GM19328 (cell line): ENCODE measurements around the gene CD68.
"Not testable (repeated sequence)": the region's sequence is repeated elsewhere in the genome, so short reads cannot be mapped to it uniquely, and the experiment has no call there.

ENCODE experiments used
- ATAC-seq: cut with Tn5 transposase; IDR thresholded peaks from one replicate; pipeline ENCODE4 v1.9.1; 2021; ENCODE audit warnings: mild to moderate bottlenecking, moderate library complexity; ENCODE audit not compliant: unreplicated experiment

CD68 gene

DNA sequence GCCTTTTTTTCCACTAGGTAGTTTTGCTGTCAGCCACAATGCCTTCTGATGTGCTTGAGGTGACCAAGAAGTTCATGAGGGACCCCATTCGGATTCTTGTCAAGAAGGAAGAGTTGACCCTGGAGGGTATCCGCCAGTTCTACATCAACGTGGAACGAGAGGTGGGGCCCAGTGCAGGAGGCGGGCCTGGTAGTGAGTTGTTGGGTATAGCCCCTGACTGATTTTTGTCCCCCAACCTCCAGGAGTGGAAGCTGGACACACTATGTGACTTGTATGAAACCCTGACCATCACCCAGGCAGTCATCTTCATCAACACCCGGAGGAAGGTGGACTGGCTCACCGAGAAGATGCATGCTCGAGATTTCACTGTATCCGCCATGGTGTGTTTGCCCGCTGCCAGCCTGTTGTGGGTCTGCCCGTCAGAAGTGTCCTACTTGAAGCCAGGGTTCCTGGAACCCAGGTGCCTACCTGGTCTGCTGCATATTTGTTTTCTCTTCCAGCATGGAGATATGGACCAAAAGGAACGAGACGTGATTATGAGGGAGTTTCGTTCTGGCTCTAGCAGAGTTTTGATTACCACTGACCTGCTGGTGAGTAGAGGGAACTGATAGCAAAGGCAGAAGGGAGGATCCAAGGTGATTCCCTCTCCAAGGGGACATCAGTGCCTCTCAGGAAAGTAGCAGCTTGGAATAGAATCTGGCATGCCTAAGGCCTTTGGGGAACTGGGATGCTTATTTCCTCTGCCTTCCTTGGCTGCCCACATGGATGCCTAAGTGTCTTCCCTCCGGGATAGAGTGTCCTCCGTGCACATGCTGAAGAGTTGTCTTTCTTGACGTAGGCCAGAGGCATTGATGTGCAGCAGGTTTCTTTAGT, 1.9 kb upstream of the CD68 start:
- ATAC-seq: no peak

DNA sequence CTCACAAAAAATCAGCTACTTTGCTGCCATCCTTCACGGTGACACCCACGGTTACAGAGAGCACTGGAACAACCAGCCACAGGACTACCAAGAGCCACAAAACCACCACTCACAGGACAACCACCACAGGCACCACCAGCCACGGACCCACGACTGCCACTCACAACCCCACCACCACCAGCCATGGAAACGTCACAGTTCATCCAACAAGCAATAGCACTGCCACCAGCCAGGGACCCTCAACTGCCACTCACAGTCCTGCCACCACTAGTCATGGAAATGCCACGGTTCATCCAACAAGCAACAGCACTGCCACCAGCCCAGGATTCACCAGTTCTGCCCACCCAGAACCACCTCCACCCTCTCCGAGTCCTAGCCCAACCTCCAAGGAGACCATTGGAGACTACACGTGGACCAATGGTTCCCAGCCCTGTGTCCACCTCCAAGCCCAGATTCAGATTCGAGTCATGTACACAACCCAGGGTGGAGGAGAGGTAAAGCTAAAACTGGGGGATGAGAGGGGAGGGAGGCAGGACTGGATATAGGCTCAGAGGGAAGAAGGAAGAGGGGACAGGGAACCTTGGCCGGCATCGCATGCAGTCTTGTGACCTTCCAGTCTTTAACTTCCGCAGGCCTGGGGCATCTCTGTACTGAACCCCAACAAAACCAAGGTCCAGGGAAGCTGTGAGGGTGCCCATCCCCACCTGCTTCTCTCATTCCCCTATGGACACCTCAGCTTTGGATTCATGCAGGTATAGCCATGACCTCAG, 581 bp downstream of the CD68 start:
- peak; percentile 3 for ATAC-seq

GRCh38 chr17:7580604-7581575, 1.5 kb downstream of the CD68 start:
- no peak for ATAC-seq

DNA sequence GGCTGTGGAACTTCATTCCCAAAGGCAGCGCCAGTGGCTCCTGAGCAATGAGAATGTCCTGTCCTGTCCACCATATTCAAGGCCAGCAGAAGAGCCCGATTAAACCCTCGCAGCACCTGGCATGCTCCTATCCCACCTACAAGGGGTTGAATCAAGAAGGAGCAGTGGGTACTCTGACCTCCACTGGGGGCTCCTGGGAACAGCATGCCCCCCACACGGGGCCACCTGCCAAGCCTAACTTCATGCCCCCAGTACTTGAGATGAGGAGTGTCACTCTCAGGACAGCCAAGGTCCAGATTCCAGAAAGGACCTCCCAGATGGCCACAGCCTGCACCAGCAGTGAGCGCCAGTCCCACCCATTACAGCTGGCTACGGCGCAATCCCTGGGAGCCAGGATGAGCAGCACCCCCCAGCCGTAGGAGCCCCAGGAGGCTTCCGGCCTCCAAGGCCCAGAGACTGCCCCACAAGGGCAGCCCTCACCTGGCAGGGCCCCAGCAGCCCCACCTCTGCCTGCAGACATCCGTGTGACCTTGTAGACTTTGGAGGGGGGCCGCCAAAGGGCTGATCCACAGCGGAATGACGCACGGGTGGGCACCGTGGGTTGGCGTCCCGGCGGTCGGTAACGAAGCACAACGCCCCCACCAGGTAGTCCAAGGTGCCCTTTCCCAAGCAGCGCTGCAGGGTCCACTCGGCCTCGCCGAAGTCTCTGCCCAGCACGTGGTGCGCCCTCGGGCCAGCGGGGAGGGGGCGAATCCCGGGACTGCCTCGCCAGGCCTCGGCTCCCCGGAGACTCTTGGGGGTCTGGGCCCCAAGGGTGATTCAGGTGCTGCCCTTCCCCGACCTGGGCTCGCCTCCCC, 3.2 kb downstream of the CD68 start:
- no peak for ATAC-seq

DNA sequence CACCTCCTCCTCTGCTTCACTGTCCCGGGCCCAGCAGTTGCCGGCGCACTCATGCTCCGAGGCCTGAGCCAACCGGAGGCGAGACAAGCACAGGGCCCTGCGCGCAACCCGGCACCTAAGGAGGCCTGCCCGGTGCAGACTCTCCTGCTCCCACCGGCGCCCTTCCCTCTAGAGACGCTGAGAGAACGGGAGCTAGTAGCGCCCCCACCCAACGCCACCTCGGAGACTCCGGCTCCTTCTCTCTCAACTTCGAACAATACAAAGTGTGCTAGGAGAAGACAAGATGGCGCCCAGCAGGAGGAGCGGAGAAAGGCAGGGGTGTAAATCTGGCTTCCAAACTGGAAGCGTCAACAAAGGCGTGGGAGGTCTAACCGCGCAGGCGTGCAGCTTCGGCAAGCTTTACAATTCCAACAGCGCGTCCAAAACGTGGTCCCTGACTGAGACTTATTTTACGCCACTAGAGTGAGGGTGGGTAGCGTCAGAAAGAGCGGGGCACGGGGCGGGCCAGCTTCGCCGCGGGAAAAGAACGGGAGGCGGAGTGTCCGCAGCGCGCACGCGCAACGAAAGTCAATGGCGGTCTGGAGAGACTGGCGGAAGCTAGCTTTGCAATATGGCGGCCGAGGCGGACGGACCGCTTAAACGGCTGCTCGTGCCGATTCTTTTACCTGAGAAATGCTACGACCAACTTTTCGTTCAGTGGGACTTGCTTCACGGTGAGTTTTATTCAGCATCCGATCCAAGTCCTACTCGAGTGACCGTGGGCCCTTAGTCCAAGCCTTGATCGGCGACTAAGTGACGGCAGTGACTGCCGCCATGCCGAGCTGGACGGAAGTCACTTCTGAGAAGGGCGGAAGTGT, 4.0 kb downstream of the CD68 start, which contains the start of gene MPDU1:
Gene MPDU1, plus strand, starts transcription at position 600 of the 857 bp plus-strand sequence. Its CDS starts 11 bp downstream, at position 611.
- peak; percentile 53 for ATAC-seq

DNA sequence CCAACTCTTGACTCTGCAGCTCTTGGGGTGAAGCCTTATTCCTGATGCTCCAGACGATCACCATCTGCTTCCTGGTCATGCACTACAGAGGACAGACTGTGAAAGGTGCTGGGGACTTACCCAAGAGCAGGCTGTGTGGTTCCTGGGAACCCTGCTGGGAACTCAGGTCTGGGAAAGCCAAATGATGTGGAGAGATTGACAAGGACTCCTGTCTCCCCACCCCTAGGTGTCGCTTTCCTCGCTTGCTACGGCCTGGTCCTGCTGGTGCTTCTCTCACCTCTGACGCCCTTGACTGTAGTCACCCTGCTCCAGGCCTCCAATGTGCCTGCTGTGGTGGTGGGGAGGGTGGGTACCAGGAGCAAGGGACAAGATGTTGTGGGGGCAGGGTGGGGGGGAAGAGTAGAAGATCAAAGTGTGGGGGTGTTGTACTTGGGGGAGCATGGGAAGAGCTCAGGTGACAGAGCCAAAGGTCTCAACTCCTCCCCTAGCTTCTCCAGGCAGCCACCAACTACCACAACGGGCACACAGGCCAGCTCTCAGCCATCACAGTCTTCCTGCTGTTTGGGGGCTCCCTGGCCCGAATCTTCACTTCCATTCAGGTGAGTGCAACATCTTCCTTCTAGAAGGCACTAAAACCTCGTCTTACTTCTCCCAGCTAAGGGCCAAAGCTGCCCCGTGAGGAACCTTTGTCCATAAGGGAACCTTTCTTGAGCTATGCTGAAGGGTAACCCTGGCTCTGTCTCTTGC, 7.4 kb downstream of the CD68 start:
- ATAC-seq: no peak

DNA sequence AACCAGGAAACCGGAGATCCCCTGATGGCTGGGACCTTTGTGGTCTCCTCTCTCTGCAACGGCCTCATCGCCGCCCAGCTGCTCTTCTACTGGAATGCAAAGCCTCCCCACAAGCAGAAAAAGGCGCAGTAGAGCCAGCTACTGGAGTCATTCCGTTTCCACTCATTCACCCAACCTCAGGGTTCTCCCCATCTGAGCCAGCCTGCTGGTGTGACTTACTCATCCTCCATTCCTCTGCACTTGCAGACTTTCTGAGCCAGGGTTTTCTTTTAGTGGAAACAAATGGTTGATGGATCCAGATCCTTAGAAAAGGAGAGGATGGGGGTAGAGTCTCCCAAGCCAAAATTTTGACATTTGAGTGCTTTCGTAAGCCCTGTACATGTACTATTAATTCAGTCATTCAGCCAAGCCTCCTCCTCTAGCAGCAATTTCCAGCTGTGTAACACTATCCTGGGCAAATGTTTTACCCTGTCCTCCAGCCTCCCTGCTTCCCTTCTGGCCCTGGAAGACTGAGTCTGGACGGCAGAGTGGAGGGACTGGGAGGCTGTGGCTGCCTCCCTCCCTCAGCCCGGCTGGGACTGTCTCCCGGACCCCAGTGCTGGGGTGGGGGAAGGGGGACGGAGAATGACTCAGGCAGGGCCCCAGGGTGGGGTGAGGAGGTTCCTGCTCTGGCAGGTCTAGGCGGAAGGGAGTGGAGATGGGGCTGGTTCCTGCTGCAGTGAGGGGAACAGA, 8.1 kb downstream of the CD68 start:
- ATAC-seq: no peak

DNA sequence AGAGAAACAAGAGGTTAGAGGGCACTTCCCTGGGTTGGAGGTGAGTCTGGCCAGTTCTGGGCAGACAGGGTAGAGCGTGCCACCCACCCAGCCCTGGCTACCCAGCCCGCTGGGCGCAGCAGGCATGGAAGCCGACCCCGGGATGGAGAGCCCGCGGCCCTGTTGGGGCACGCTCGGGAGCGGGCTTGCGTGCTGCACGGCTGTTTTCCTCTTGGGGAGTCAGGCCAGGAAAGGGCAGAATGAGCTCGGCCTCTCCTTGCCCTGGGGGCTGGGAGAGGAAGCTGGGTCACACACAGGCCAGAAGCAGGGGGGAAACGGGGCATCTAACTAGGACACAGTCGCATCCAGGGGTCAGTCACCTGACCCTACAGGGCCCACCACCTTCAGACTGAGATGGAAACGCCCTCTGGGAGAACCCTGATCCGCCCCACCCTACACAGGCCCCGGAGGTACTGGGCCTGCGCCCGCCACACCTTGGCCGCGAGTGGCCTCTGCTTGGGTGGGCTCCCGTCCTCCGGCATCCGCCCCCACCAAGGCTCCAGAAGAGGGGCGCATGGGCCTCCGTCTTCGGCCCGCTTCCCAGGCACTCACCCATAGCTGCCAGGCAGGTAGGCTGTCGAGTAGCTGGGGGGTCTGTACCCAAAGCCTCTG, 9.2 kb downstream of the CD68 start:
- no peak for ATAC-seq

DNA sequence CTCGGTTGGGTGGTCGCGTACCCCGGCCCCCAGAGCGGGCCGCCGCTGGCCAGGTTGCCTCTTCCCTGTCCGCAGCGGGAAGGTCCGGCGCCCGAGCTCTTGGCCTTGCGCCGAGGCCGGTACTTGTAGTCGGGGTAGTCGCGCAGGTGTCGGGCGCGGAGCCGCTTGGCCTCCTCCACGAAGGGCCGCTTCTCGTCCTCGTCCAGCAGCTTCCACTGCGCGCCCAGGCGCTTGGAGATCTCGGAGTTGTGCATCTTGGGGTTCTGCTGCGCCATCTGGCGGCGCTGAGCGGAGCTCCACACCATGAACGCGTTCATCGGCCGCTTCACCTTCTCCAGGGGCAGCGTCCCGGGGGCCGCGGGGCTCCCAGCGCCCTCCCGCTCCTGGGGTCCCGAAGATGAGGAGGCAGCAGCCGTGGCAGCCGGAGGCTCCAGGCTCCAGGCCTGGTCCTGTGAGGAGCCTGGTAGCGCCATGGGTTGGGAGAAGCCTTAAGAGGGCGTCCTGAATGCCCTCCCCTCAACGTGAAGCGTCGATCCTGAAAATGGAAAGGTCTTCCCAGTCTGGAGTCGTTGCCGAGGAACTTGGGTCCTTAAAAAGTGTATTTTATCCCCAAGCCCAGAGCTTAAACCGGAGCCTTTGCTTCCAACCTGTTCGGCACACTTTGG, 9.9 kb downstream of the CD68 start:
- no peak for ATAC-seq

GRCh38 chr17:7589891-7590691, 10.7 kb downstream of the CD68 start, which contains the start of gene SOX15:
SOX15 (minus strand) TSS chr17:7590094; CDS start chr17:7589676, 418 bp downstream.
- ATAC-seq: no peak

GRCh38 chr17:7590743-7591142, 11.3 kb downstream of the CD68 start:
- no peak for ATAC-seq

GRCh38 chr17:7591596-7591995, 12.2 kb downstream of the CD68 start:
- no peak for ATAC-seq

DNA sequence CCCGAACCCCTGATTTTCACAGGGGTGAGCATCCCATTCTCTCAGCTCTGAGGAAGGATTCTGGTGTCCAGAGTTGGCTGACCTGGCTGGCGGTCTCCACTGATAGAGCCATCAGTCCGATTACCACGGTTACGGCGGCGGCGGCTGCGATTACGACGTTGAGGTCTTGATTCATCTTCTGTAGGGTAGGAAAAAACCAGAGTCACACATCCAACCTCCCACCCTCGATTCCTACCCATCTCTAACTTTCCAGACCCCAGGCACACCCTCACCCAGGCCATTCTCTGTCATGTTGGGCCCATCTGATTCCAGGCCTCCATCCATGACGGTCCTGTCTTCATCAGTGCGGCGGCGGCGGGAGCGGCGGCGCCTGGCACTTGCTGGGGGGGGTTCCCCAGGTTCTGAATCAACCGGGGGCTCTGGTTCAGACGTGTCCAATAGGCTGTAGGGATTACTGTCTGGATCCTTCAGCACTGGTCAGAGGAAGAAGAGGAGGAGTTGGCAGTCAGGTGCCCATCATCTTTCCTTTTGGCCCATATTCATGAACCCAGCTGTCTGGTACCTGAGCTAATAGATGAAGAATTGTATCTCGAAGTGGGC, 13.1 kb downstream of the CD68 start:
- no peak for ATAC-seq

DNA sequence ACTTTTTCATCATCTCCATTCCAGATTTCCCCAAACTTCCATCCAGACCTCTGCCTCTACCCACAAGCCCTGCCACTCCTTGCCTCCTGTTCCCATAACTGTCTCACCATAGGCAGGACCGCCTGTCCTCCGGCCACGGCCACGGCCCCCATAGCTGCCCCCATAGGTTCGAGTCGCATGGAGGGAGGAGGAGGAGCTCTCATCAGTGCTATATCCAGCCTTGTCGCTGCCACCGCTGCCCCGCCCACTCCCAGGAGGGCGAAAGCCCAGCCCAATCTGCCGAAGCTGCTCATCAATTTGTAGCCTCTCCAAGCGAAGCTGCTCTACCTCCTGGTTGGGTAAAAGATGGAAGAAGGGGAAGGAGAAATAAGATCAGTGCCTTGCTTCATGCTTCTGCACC, 13.9 kb downstream of the CD68 start:
- no peak for ATAC-seq

- not testable (repeated sequence) for ATAC-seq
Measured at GRCh38 chr17:7597561-7597960, 18.1 kb downstream of the CD68 start.
